HEK293 (cell line): Measurements from ENCODE around the gene IL17REL.

ENCODE experiments used
- EGR2 ChIP-seq: fragments of 450-650 bp; formaldehyde crosslinking; IDR thresholded peaks from 2 replicates; pipeline ENCODE4 v1.5.1; 2016; ENCODE audit warnings: low read depth, missing biosample characterization, missing genetic modification characterization
- GLIS1 ChIP-seq: fragments of 450-650 bp; formaldehyde crosslinking; IDR thresholded peaks from 2 replicates; pipeline ENCODE4 v1.5.1; 2016; ENCODE audit warnings: missing biosample characterization, missing genetic modification characterization
- GLIS2 ChIP-seq: fragments of 450-650 bp; formaldehyde crosslinking; IDR thresholded peaks from 2 replicates; pipeline ENCODE4 v1.5.1; 2016; ENCODE audit warnings: missing biosample characterization, missing genetic modification characterization
- IKZF3 ChIP-seq: fragments of 450-650 bp; IDR thresholded peaks from 2 replicates; pipeline ENCODE4 v1.5.0; 2018; ENCODE audit warnings: missing biosample characterization, mild to moderate bottlenecking, missing genetic modification characterization, moderate library complexity
- KLF10 ChIP-seq: fragments of 450-650 bp; IDR thresholded peaks from 2 replicates; pipeline ENCODE4 v1.5.1; 2018; ENCODE audit warnings: missing biosample characterization, mild to moderate bottlenecking, missing genetic modification characterization
- KLF16 ChIP-seq: fragments of 450-650 bp; formaldehyde crosslinking; IDR thresholded peaks from 2 replicates; pipeline ENCODE4 v1.5.1; 2017; ENCODE audit warnings: missing biosample characterization, missing genetic modification characterization
- KLF8 ChIP-seq: fragments of 450-650 bp; formaldehyde crosslinking; IDR thresholded peaks from 2 replicates; pipeline ENCODE4 v1.5.1; 2016; ENCODE audit warnings: missing biosample characterization, missing genetic modification characterization
- OSR2 ChIP-seq: fragments of 450-650 bp; formaldehyde crosslinking; IDR thresholded peaks from 2 replicates; pipeline ENCODE4 v1.5.1; 2016; ENCODE audit warnings: missing biosample characterization, missing genetic modification characterization
- ZBTB1 ChIP-seq: fragments of 450-650 bp; formaldehyde crosslinking; IDR thresholded peaks from 2 replicates; pipeline ENCODE4 v1.5.1; 2016; ENCODE audit warnings: missing biosample characterization, missing genetic modification characterization
- ZBTB48 ChIP-seq: fragments of 450-650 bp; formaldehyde crosslinking; IDR thresholded peaks from 2 replicates; pipeline ENCODE4 v1.5.1; 2016; ENCODE audit warnings: missing biosample characterization, missing genetic modification characterization
- ZBTB8A ChIP-seq: fragments of 450-650 bp; formaldehyde crosslinking; IDR thresholded peaks from 2 replicates; pipeline ENCODE4 v1.5.1; 2016; ENCODE audit warnings: missing biosample characterization, missing genetic modification characterization
- ZEB2 ChIP-seq: fragments of 450-650 bp; formaldehyde crosslinking; IDR thresholded peaks from 2 replicates; pipeline ENCODE4 v1.5.1; 2016; ENCODE audit warnings: missing biosample characterization, missing genetic modification characterization
- ZIC2 ChIP-seq: fragments of 450-650 bp; formaldehyde crosslinking; IDR thresholded peaks from 2 replicates; pipeline ENCODE4 v1.5.1; 2016; ENCODE audit warnings: missing biosample characterization, missing genetic modification characterization
- ZNF239 ChIP-seq: fragments of 450-650 bp; formaldehyde crosslinking; IDR thresholded peaks from 2 replicates; pipeline ENCODE4 v1.5.1; 2016; ENCODE audit warnings: missing biosample characterization, missing genetic modification characterization
- ZNF324 ChIP-seq: fragments of 450-650 bp; formaldehyde crosslinking; IDR thresholded peaks from 2 replicates; pipeline ENCODE4 v1.5.1; 2016; ENCODE audit warnings: missing biosample characterization, missing genetic modification characterization
- ZNF341 ChIP-seq: fragments of 450-650 bp; formaldehyde crosslinking; IDR thresholded peaks from 2 replicates; pipeline ENCODE4; 2016; ENCODE audit warnings: low read depth, missing biosample characterization, missing genetic modification characterization
- ZNF530 ChIP-seq: fragments of 450-650 bp; formaldehyde crosslinking; IDR thresholded peaks from 2 replicates; pipeline ENCODE4 v1.5.1; 2016; ENCODE audit warnings: low read depth, missing biosample characterization, missing genetic modification characterization
- ZSCAN23 ChIP-seq: fragments of 450-650 bp; formaldehyde crosslinking; IDR thresholded peaks from 2 replicates; pipeline ENCODE4 v1.5.1; 2016; ENCODE audit warnings: missing biosample characterization, missing genetic modification characterization
- TF ChIP-seq, protein P1 (sequence below): fragments of 450-650 bp; formaldehyde crosslinking; IDR thresholded peaks from 2 replicates; pipeline ENCODE4 v1.5.1; 2016; ENCODE audit warnings: missing biosample characterization, missing genetic modification characterization
- TF ChIP-seq, protein P2 (sequence below): fragments of 450-650 bp; formaldehyde crosslinking; IDR thresholded peaks from 2 replicates; pipeline ENCODE4 v1.5.1; 2016; ENCODE audit warnings: missing biosample characterization, missing genetic modification characterization
- TF ChIP-seq, protein P3 (sequence below): fragments of 450-650 bp; formaldehyde crosslinking; IDR thresholded peaks from 2 replicates; pipeline ENCODE4 v1.5.1; 2016; ENCODE audit warnings: missing biosample characterization, missing genetic modification characterization
- TF ChIP-seq, protein P4 (sequence below): fragments of 450-650 bp; formaldehyde crosslinking; IDR thresholded peaks from 2 replicates; pipeline ENCODE4 v1.5.1; 2017; ENCODE audit warnings: missing biosample characterization, missing genetic modification characterization
- TF ChIP-seq, protein P5 (sequence below): fragments of 450-650 bp; formaldehyde crosslinking; IDR thresholded peaks from 2 replicates; pipeline ENCODE4 v1.5.1; 2016; ENCODE audit warnings: missing biosample characterization, missing genetic modification characterization
- TF ChIP-seq, protein P6 (sequence below): fragments of 450-650 bp; formaldehyde crosslinking; IDR thresholded peaks from 2 replicates; pipeline ENCODE4 v1.5.1; 2016; ENCODE audit warnings: missing biosample characterization, missing genetic modification characterization
- TF ChIP-seq, protein P7 (sequence below): fragments of 450-650 bp; formaldehyde crosslinking; IDR thresholded peaks from 2 replicates; pipeline ENCODE4 v1.5.1; 2016; ENCODE audit warnings: missing biosample characterization, missing genetic modification characterization, borderline replicate concordance
- TF ChIP-seq, protein P8 (sequence below): fragments of 450-650 bp; formaldehyde crosslinking; optimal IDR thresholded peaks from 2 replicates; pipeline ENCODE3; 2016; ENCODE audit warnings: missing biosample characterization, mild to moderate bottlenecking, missing genetic modification characterization

Gene IL17REL

DNA sequence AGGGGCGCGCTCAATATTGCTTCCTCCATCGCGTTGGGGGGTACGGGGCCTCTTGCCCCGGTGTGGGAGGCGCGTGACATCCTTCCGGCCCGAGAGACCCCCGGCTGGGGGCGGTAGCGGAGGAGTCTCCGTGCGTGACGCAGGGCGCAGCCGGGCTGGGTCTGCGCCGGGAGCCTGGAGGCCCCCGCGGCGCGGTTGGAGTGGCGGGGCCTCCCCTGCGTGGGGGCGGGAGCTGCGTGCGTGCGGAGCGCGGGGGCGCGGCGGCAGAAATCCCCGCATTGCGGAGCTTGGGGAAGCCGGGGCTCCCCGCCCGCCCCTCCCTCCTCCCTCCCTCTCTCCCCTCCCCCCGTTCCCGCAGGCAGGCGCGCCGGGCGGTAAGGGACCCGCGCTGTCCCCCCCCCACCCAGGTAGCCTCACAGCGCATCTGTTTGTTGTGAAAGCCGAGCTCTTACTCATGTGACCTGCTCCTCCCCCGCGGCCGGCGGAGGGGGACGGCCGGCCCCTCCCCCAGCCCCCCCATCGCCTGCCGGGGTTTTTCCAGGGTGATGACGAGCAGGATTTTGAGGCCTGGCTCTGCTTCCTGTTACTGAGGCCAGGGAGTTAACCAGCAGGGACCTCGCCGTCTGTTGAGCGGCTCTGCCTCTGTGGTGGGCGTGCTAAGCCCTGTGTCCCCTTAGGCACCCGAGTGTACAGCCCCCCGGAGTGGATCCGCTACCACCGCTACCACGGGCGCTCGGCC, 50.4 kb downstream of the IL17REL start (continued):
- TF ChIP-seq ZBTB48 = peak; percentile 55; the same call in 1 of the 2 replicates
- TF ChIP-seq ZNF239 (tag by site-specific recombination) = no peak
- TF ChIP-seq, protein P1, sequence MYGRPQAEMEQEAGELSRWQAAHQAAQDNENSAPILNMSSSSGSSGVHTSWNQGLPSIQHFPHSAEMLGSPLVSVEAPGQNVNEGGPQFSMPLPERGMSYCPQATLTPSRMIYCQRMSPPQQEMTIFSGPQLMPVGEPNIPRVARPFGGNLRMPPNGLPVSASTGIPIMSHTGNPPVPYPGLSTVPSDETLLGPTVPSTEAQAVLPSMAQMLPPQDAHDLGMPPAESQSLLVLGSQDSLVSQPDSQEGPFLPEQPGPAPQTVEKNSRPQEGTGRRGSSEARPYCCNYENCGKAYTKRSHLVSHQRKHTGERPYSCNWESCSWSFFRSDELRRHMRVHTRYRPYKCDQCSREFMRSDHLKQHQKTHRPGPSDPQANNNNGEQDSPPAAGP (tag by site-specific recombination) = peak; percentile 65
- peak; percentile 99 for TF ChIP-seq GLIS1
- peak; percentile 49 for TF ChIP-seq OSR2
- TF ChIP-seq, protein P2, sequence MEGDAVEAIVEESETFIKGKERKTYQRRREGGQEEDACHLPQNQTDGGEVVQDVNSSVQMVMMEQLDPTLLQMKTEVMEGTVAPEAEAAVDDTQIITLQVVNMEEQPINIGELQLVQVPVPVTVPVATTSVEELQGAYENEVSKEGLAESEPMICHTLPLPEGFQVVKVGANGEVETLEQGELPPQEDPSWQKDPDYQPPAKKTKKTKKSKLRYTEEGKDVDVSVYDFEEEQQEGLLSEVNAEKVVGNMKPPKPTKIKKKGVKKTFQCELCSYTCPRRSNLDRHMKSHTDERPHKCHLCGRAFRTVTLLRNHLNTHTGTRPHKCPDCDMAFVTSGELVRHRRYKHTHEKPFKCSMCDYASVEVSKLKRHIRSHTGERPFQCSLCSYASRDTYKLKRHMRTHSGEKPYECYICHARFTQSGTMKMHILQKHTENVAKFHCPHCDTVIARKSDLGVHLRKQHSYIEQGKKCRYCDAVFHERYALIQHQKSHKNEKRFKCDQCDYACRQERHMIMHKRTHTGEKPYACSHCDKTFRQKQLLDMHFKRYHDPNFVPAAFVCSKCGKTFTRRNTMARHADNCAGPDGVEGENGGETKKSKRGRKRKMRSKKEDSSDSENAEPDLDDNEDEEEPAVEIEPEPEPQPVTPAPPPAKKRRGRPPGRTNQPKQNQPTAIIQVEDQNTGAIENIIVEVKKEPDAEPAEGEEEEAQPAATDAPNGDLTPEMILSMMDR = peak; percentile 13; the same call in 1 of the 2 replicates
- peak; percentile 89 for TF ChIP-seq EGR2 (tag by site-specific recombination)
- TF ChIP-seq, protein P3, sequence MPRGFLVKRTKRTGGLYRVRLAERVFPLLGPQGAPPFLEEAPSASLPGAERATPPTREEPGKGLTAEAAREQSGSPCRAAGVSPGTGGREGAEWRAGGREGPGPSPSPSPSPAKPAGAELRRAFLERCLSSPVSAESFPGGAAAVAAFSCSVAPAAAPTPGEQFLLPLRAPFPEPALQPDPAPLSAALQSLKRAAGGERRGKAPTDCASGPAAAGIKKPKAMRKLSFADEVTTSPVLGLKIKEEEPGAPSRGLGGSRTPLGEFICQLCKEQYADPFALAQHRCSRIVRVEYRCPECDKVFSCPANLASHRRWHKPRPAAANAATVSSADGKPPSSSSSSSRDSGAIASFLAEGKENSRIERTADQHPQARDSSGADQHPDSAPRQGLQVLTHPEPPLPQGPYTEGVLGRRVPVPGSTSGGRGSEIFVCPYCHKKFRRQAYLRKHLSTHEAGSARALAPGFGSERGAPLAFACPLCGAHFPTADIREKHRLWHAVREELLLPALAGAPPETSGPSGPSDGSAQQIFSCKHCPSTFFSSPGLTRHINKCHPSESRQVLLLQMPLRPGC (tag by site-specific recombination) = peak; percentile 50; the same call in 1 of the 2 replicates
- peak; percentile 83 for TF ChIP-seq ZBTB8A (tag by site-specific recombination)
- TF ChIP-seq, protein P4, sequence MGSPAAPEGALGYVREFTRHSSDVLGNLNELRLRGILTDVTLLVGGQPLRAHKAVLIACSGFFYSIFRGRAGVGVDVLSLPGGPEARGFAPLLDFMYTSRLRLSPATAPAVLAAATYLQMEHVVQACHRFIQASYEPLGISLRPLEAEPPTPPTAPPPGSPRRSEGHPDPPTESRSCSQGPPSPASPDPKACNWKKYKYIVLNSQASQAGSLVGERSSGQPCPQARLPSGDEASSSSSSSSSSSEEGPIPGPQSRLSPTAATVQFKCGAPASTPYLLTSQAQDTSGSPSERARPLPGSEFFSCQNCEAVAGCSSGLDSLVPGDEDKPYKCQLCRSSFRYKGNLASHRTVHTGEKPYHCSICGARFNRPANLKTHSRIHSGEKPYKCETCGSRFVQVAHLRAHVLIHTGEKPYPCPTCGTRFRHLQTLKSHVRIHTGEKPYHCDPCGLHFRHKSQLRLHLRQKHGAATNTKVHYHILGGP (tag by site-specific recombination) = no peak
- peak; percentile 8 for TF ChIP-seq ZIC2 (tag by site-specific recombination)
- peak; percentile 64 for TF ChIP-seq KLF16 (tag by site-specific recombination)
- no peak for TF ChIP-seq ZNF530 (tag by site-specific recombination)
- TF ChIP-seq GLIS2 = peak; percentile 92; the same call in 1 of the 2 replicates
- TF ChIP-seq ZBTB1 (tag by site-specific recombination) = no peak
- TF ChIP-seq, protein P5, sequence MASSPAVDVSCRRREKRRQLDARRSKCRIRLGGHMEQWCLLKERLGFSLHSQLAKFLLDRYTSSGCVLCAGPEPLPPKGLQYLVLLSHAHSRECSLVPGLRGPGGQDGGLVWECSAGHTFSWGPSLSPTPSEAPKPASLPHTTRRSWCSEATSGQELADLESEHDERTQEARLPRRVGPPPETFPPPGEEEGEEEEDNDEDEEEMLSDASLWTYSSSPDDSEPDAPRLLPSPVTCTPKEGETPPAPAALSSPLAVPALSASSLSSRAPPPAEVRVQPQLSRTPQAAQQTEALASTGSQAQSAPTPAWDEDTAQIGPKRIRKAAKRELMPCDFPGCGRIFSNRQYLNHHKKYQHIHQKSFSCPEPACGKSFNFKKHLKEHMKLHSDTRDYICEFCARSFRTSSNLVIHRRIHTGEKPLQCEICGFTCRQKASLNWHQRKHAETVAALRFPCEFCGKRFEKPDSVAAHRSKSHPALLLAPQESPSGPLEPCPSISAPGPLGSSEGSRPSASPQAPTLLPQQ = no peak
- TF ChIP-seq, protein P6, sequence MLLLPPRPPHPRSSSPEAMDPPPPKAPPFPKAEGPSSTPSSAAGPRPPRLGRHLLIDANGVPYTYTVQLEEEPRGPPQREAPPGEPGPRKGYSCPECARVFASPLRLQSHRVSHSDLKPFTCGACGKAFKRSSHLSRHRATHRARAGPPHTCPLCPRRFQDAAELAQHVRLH (tag by site-specific recombination) = no peak
- peak; percentile 82 for TF ChIP-seq ZNF341 (tag by site-specific recombination)
- 0 out of 2 replicates have a peak, but pooled peaks have one; percentile 27 for TF ChIP-seq ZSCAN23 (tag by site-specific recombination)
- peak; percentile 78 for TF ChIP-seq KLF10 (tag by site-specific recombination)
- peak; percentile 86 for TF ChIP-seq IKZF3 (tag by site-specific recombination)
- 0 out of 2 replicates have a peak, but pooled peaks have one; percentile 17 for TF ChIP-seq ZNF324 (tag by site-specific recombination)
- TF ChIP-seq, protein P7, sequence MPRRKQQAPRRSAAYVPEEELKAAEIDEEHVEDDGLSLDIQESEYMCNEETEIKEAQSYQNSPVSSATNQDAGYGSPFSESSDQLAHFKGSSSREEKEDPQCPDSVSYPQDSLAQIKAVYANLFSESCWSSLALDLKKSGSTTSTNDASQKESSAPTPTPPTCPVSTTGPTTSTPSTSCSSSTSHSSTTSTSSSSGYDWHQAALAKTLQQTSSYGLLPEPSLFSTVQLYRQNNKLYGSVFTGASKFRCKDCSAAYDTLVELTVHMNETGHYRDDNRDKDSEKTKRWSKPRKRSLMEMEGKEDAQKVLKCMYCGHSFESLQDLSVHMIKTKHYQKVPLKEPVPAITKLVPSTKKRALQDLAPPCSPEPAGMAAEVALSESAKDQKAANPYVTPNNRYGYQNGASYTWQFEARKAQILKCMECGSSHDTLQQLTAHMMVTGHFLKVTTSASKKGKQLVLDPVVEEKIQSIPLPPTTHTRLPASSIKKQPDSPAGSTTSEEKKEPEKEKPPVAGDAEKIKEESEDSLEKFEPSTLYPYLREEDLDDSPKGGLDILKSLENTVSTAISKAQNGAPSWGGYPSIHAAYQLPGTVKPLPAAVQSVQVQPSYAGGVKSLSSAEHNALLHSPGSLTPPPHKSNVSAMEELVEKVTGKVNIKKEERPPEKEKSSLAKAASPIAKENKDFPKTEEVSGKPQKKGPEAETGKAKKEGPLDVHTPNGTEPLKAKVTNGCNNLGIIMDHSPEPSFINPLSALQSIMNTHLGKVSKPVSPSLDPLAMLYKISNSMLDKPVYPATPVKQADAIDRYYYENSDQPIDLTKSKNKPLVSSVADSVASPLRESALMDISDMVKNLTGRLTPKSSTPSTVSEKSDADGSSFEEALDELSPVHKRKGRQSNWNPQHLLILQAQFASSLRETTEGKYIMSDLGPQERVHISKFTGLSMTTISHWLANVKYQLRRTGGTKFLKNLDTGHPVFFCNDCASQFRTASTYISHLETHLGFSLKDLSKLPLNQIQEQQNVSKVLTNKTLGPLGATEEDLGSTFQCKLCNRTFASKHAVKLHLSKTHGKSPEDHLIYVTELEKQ (tag by site-specific recombination) = peak; percentile 10; the same call in 1 of the 2 replicates
- TF ChIP-seq, protein P8, sequence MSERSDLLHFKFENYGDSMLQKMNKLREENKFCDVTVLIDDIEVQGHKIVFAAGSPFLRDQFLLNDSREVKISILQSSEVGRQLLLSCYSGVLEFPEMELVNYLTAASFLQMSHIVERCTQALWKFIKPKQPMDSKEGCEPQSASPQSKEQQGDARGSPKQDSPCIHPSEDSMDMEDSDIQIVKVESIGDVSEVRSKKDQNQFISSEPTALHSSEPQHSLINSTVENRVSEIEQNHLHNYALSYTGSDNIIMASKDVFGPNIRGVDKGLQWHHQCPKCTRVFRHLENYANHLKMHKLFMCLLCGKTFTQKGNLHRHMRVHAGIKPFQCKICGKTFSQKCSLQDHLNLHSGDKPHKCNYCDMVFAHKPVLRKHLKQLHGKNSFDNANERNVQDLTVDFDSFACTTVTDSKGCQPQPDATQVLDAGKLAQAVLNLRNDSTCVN = peak; percentile 35
- peak; percentile 28 for TF ChIP-seq ZEB2 (tag by site-specific recombination)
- peak; percentile 77 for TF ChIP-seq KLF8 (tag by site-specific recombination)
